OCI-LY1 (cell line): ENCODE results near the gene VAT1.

Experiments
- H2AFZ ChIP-seq: fragments of 200-600 bp; sonication (generic), shearing (Covaris generic); 2 replicates; pipeline ENCODE4 v1.6.0; 2014; ENCODE audit warnings: antibody characterized with exemption, mild to moderate bottlenecking, low read length
- H3F3A ChIP-seq: fragments of 200-600 bp; sonication (generic), shearing (Covaris generic); 2 replicates; pipeline ENCODE4 v1.6.0; 2014; ENCODE audit warnings: mild to moderate bottlenecking, antibody characterized with exemption, low read length, moderate library complexity; ENCODE audit not compliant: insufficient read depth
- H3K27ac ChIP-seq: fragments of 200-600 bp; sonication (generic); 2 replicates; pipeline ENCODE4 v1.5.1; 2014; ENCODE audit warnings: low read length, mixed run types, mild to moderate bottlenecking, low read depth; ENCODE audit not compliant: poor library complexity, severe bottlenecking
- H3K27me3 ChIP-seq: fragments of 200-600 bp; sonication (generic); 2 replicates; pipeline ENCODE4 v1.6.0; 2014; ENCODE audit warnings: antibody characterized with exemption, mild to moderate bottlenecking, low read length, moderate library complexity; ENCODE audit not compliant: insufficient read depth
- H3K36me3 ChIP-seq: fragments of 200-600 bp; sonication (generic); 2 replicates; pipeline ENCODE4 v1.6.1; 2014; ENCODE audit warnings: mild to moderate bottlenecking, antibody characterized with exemption, low read length, moderate library complexity, mixed read lengths; ENCODE audit not compliant: insufficient read depth
- H3K4me1 ChIP-seq: fragments of 200-600 bp; sonication (generic); 2 replicates; pipeline ENCODE4 v1.5.1; 2014; ENCODE audit warnings: mild to moderate bottlenecking, low read length, moderate library complexity; ENCODE audit not compliant: insufficient read depth, severe bottlenecking
- H3K4me2 ChIP-seq: fragments of 200-600 bp; sonication (generic), shearing (Covaris generic); 2 replicates; pipeline ENCODE4 v1.6.1; 2014; ENCODE audit warnings: low read length
- H3K4me3 ChIP-seq: fragments of 200-600 bp; sonication (generic); 2 replicates; pipeline ENCODE4 v1.5.1; 2014; ENCODE audit warnings: low read length, low read depth, mild to moderate bottlenecking, mixed read lengths; ENCODE audit not compliant: poor library complexity, severe bottlenecking
- H3K79me2 ChIP-seq: fragments of 200-600 bp; shearing (Covaris generic); 2 replicates; pipeline ENCODE4 v1.6.1; 2016; ENCODE audit warnings: mixed run types, low read length, mixed read lengths; ENCODE audit not compliant: insufficient read depth
- H3K9ac ChIP-seq: fragments of 200-600 bp; sonication (generic), shearing (Covaris generic); 2 replicates; pipeline ENCODE4 v1.6.1; 2014; ENCODE audit warnings: mild to moderate bottlenecking, low read length, mixed read lengths
- H3K9me2 ChIP-seq: fragments of 200-600 bp; sonication (generic), shearing (Covaris generic); 2 replicates; pipeline ENCODE4 v1.6.1; 2014; ENCODE audit warnings: low read depth, mild to moderate bottlenecking, low read length, mixed read lengths
- H3K9me3 ChIP-seq: fragments of 200-600 bp; shearing (Covaris generic); 2 replicates; pipeline ENCODE4 v1.6.1; 2014; ENCODE audit warnings: low read length, mixed read lengths
- H4K20me1 ChIP-seq: fragments of 200-600 bp; sonication (generic), shearing (Covaris generic); 2 replicates; pipeline ENCODE4 v1.6.0; 2016; ENCODE audit warnings: mild to moderate bottlenecking, low read length; ENCODE audit not compliant: insufficient read depth
- CTCF ChIP-seq: fragments of 200-600 bp; sonication (generic), shearing (Covaris generic); IDR thresholded peaks from 2 replicates; pipeline ENCODE4 v1.5.1; 2017; ENCODE audit warnings: mild to moderate bottlenecking, antibody characterized with exemption, low read length, moderate library complexity, mixed read lengths
- EZH2 ChIP-seq: fragments of 200-600 bp; sonication (generic), shearing (Covaris generic); IDR thresholded peaks from 2 replicates; pipeline ENCODE4 v1.8.0; 2017; ENCODE audit warnings: borderline replicate concordance, mixed run types, mild to moderate bottlenecking, antibody characterized with exemption, low read length, moderate library complexity, mixed read lengths

VAT1 gene

GRCh38 chr17:42989141-42989540 lies 33.0 kb downstream of the VAT1 start:
- Histone ChIP-seq H3K4me1 (peaks cover 20% of the 10 kb centered on the region), H2AFZ (no peak overlapping the region), H3K9ac (no peak overlapping the region), H3K4me2 (no peak overlapping the region), H3K9me2 (no peaks in the 10 kb centered on the region), H3K36me3 (peaks cover 85% of the 10 kb centered on the region), H3K79me2 (no peaks in the 10 kb centered on the region), H3K27me3 (no peaks in the 10 kb centered on the region), H3K27ac (no peak overlapping the region), H4K20me1 (no peaks in the 10 kb centered on the region), H3K9me3 (no peaks in the 10 kb centered on the region), H3F3A (no peaks in the 10 kb centered on the region), H3K4me3 (no peak overlapping the region)
- TF ChIP-seq EZH2 (no peak), CTCF (no peak)

- Histone ChIP-seq H3K9me2 (no peaks in the 10 kb centered on the region), H3K4me1 (peaks cover 33% of the 10 kb centered on the region), H3K9me3 (no peaks in the 10 kb centered on the region), H3F3A (no peaks in the 10 kb centered on the region), H4K20me1 (no peaks in the 10 kb centered on the region), H3K27ac (peak overlapping the region; percentile 77), H3K4me3 (peak overlapping the region; percentile 15), H3K27me3 (no peaks in the 10 kb centered on the region), H3K4me2 (peak overlapping the region; percentile 49), H3K36me3 (peaks cover 54% of the 10 kb centered on the region), H2AFZ (no peak overlapping the region), H3K9ac (no peak overlapping the region; the same call in 1 of the 2 replicates), H3K79me2 (peaks cover 7% of the 10 kb centered on the region; the same call in 1 of the 2 replicates)
- no peak for TF ChIP-seq EZH2
- no peak for TF ChIP-seq CTCF
Measured at GRCh38 chr17:42985225-42985624, 37.0 kb downstream of the VAT1 start.

GRCh38 chr17:42982266-42982665 lies 39.9 kb downstream of the VAT1 start:
- Histone ChIP-seq H3K9me3 (no peaks in the 10 kb centered on the region), H2AFZ (no peak overlapping the region), H3K4me2 (peak overlapping the region; percentile 77), H3K9me2 (no peaks in the 10 kb centered on the region), H4K20me1 (no peaks in the 10 kb centered on the region), H3K4me1 (peaks cover 42% of the 10 kb centered on the region), H3K79me2 (peaks cover 7% of the 10 kb centered on the region; the same call in 1 of the 2 replicates), H3K27ac (peak overlapping the region; percentile 63), H3K36me3 (peaks cover 24% of the 10 kb centered on the region; the same call in 1 of the 2 replicates), H3K27me3 (no peaks in the 10 kb centered on the region), H3K4me3 (peak overlapping the region; percentile 82), H3K9ac (no peak overlapping the region), H3F3A (no peaks in the 10 kb centered on the region)
- no peak for TF ChIP-seq CTCF
- no peak for TF ChIP-seq EZH2
